ENCODE results near the gene PDXK. TPM values are rescaled to one million over a fixed set of nuclear protein-coding genes. Genes with fewer than 3 reads are reported as not detected.

The PDXK gene
- total and polyA plus RNA-seq, 10 of the 15 experiments (the other 5 are each of a cell fraction or from before 2014, with no cell fraction given): 3.7 to 141 (median 60.0) TPM

- no peak for TF ChIP-seq ZBTB33 (IDR thresholded peaks at IDR 0.05)
- peak; percentile 71 to 88; a peak in 3 of 4 replicates for TF ChIP-seq BHLHE40 (IDR thresholded peaks at IDR 0.05; ENCODE audit: borderline replicate concordance in 1 of 2, low read depth in 2 of 2, low read length in 1 of 2)
- no peak for TF ChIP-seq NFYA (IDR thresholded peaks at IDR 0.05; ENCODE audit: borderline replicate concordance, low read depth, low read length)
- no peak for TF ChIP-seq NR2C2 (IDR thresholded peaks at IDR 0.05; ENCODE audit: borderline replicate concordance, control insufficient read depth, insufficient read length, low read depth)
- TF ChIP-seq NR2C1 (IDR thresholded peaks at IDR 0.05): no peak
- no peak for TF ChIP-seq RCOR1 (conservative IDR thresholded peaks at IDR 0.05; ENCODE audit: low read depth, low read length)
Observed at GRCh38 chr21:43716376-43717165, 2.4 kb upstream of the PDXK start (continued).

- H2AFZ ChIP-seq (ENCODE audit: control insufficient read depth, low read depth, low read length): no peak overlapping the region
- peak; percentile 28 for ATAC-seq
- no peaks in the 10 kb centered on the region for H3K27me3 ChIP-seq (replicated peaks in 1 of 2; ENCODE audit: control insufficient read depth in 2 of 2, insufficient read depth in 2 of 2, low read length in 1 of 2)
- SMC1A ChIA-PET (ENCODE audit: uncharacterized antibody, unreplicated experiment): interaction anchor here (0.7 to 2.6 kb wide), 7 partner anchors 8 to 204 kb away, joined by 3 to 18 read pairs (median 4); no protein-coding TSS in a partner anchor
- intact Hi-C loops (cut with micrococcal nuclease; ENCODE audit: unreplicated experiment) (loop anchor here (5.0 kb wide), 2 partner anchors 50 to 220 kb away; no protein-coding TSS in a partner anchor), in situ Hi-C loops (cut with MboI) (no loop called here)
- CTCF ChIA-PET: interaction anchor here (0.5 to 3.8 kb wide), 4 partner anchors 9 to 1214 kb away, joined by 3 to 18 read pairs (median 4); no protein-coding TSS in a partner anchor
- H3K4me3 ChIP-seq: no peak overlapping the region
- no peak overlapping the region for H3K27ac ChIP-seq (ENCODE audit: control insufficient read depth, insufficient read depth)
- DNase-seq (ENCODE audit: low read depth, low spot score): no peak
- H3K36me3 ChIP-seq (ENCODE audit: control insufficient read depth in 2 of 2, insufficient read depth in 2 of 2, low read length in 1 of 2): no peaks in the 10 kb centered on the region
- 51% methylated on average over 13 of the region's 13 CpGs for WGBS (ENCODE audit: insufficient coverage, insufficient replicate concordance, low lambda C conversion rate, missing lambda C conversion rate)
- peaks cover 32% of the 10 kb centered on the region for H3K79me2 ChIP-seq (ENCODE audit: control insufficient read depth, insufficient read depth, low read length)
- H4K20me1 ChIP-seq (ENCODE audit: control insufficient read depth, insufficient read depth): peaks cover 11% of the 10 kb centered on the region
- no peaks in the 10 kb centered on the region for H3K9me3 ChIP-seq (replicated peaks; ENCODE audit: control insufficient read depth, insufficient read depth, low read length)
- H3K9ac ChIP-seq (ENCODE audit: control insufficient read depth, insufficient read depth, low read length): no peak overlapping the region
- H3K4me2 ChIP-seq (ENCODE audit: control insufficient read depth, insufficient read depth): peak overlapping the region; percentile 53
- no peak for TF ChIP-seq HSF1 (IDR thresholded peaks at IDR 0.05; ENCODE audit: low read depth, low read length)
- no peak for TF ChIP-seq EZH2 (IDR thresholded peaks at IDR 0.05; ENCODE audit: borderline replicate concordance, control insufficient read depth, low read depth, low read length)
- no peak for TF ChIP-seq NFIC (IDR thresholded peaks at IDR 0.05; ENCODE audit: low read depth, low read length)
- no peak for TF ChIP-seq YY1 (IDR thresholded peaks at IDR 0.05; ENCODE audit: low read depth, low read length)
- no peak for TF ChIP-seq JUND (IDR thresholded peaks at IDR 0.05; ENCODE audit: low read depth, low read length)
- TF ChIP-seq DPF2 (IDR thresholded peaks at IDR 0.05): no peak
- no peak for TF ChIP-seq KDM1A (IDR thresholded peaks at IDR 0.05; ENCODE audit: borderline replicate concordance)
- no peak for TF ChIP-seq ASH2L (IDR thresholded peaks at IDR 0.05; ENCODE audit: borderline replicate concordance, low read depth)
- RAD21 ChIA-PET (ENCODE audit: unreplicated experiment): interaction anchor here (1.0 to 1.9 kb wide), 7 partner anchors 8 to 743 kb away, joined by 3 to 16 read pairs (median 4); partner anchors contain the start of gene PKNOX1
- no TSS peak for BruUV-seq (replicated peaks)
- FAIRE-seq: peak; percentile 31
- H3K4me1 ChIP-seq (ENCODE audit: control insufficient read depth, insufficient read depth, low read length): peaks cover 43% of the 10 kb centered on the region
- POLR2A ChIA-PET: interaction anchor here (1.0 to 1.1 kb wide), 2 partner anchors 10 to 11 kb away, joined by 4 to 8 read pairs; no protein-coding TSS in a partner anchor
Observed at GRCh38 chr21:43717166-43717853, 1.6 kb upstream of the PDXK start.

All from GM12878 (cell line).